Natural killer cell (primary cell): ENCODE results near the gene GLRX2. TPM values are rescaled to one million over a fixed set of nuclear protein-coding genes. Genes with fewer than 3 reads are reported as not detected.
"Not testable (repeated sequence)": the region's sequence is repeated elsewhere in the genome, so short reads cannot be mapped to it uniquely, and the experiment has no call there.

ENCODE experiments used
- ATAC-seq, 3 donors: fragments of 150-1000 bp in 2 of 3; fragments of 200-7000 bp in 1 of 3; cut with Tn5 transposase; 1 replicate in 1 of 3; 2 replicates in 2 of 3; pipeline ENCODE4 v1.10.0; 2021; ENCODE audit warnings: mild to moderate bottlenecking in 2 of 3, moderate library complexity in 2 of 3
- DNase-seq, 2 donors: peaks; one replicate each; pipeline versions ENCODE4 v3.0.0 to v3.0.0-alpha.2; 2013 to 2021; ENCODE audit warnings: mixed read lengths in 1 of 2
- H3K27ac ChIP-seq: one replicate; pipeline ENCODE4 v1.5.1; 2013; ENCODE audit warnings: mild to moderate bottlenecking, low read length
- H3K27me3 ChIP-seq: one replicate; pipeline ENCODE4 v1.6.1; 2013; ENCODE audit warnings: low read length; ENCODE audit not compliant: control insufficient read depth, insufficient read depth
- H3K36me3 ChIP-seq: one replicate; pipeline ENCODE4 v1.6.1; 2013; ENCODE audit warnings: low read length; ENCODE audit not compliant: control insufficient read depth, insufficient read depth
- H3K4me1 ChIP-seq: one replicate; pipeline ENCODE4 v1.6.1; 2013; ENCODE audit warnings: low read length; ENCODE audit not compliant: control insufficient read depth, insufficient read depth
- H3K4me3 ChIP-seq: one replicate; pipeline ENCODE4 v1.5.1; 2013; ENCODE audit warnings: low read length
- H3K9me3 ChIP-seq: one replicate; pipeline ENCODE4 v1.6.1; 2013; ENCODE audit warnings: low read length; ENCODE audit not compliant: control insufficient read depth, insufficient read depth
- H3K27ac Mint-ChIP-seq, 2 donors: one replicate each; pipeline ENCODE4 v1.8.0; 2022; ENCODE audit warnings: mild to moderate bottlenecking in 2 of 2, mixed read lengths in 2 of 2, moderate library complexity in 1 of 2
- H3K27me3 Mint-ChIP-seq, 2 donors: one replicate each; pipeline ENCODE4 v1.8.0; 2022; ENCODE audit warnings: low read depth in 2 of 2, mixed read lengths in 2 of 2
- H3K36me3 Mint-ChIP-seq: one replicate; pipeline ENCODE4 v1.8.0; 2022; ENCODE audit warnings: mixed read lengths
- H3K4me1 Mint-ChIP-seq, 2 donors: one replicate each; pipeline ENCODE4 v1.8.0; 2022; ENCODE audit warnings: mixed read lengths in 2 of 2
- H3K4me3 Mint-ChIP-seq: one replicate; pipeline ENCODE4 v1.8.0; 2022; ENCODE audit warnings: mild to moderate bottlenecking, moderate library complexity, mixed read lengths
- H3K9me3 Mint-ChIP-seq, 2 donors: one replicate each; pipeline ENCODE4 v1.8.0; 2022; ENCODE audit warnings: mixed read lengths in 2 of 2
- WGBS: methylation state at CpG from one replicate; pipeline ENCODE4 v1.1.7; 2013; ENCODE audit warnings: missing lambda C conversion rate; ENCODE audit not compliant: insufficient coverage; 5-methylcytosine and 5-hydroxymethylcytosine counted together
- intact Hi-C: fragments of 100-400 bp; cut with micrococcal nuclease; formaldehyde crosslinking; loops from one replicate; pipeline ENCODE4 v1.14.2; 2022
- total RNA-seq, 4 donors: library from RNA; stranded (reverse); fragments of 120-200 nt in 1 of 4; gene quantifications; one replicate each; pipeline versions ENCODE4 v1.2.3 to v1.2.4, GENCODE V29; 2013 to 2022
- TF ChIP-seq, protein P1 (sequence below): fragments of 200-600 bp; IDR thresholded peaks from one replicate; pipeline ENCODE4 v1.8.0; 2022; ENCODE audit warnings: antibody characterized with exemption

GLRX2 gene
- total RNA-seq, 3 donors from 2014 or later (not counting 1 experiment from before 2014, with no cell fraction given) = 7.7 to 11.3 (median 9.5) TPM

DNA sequence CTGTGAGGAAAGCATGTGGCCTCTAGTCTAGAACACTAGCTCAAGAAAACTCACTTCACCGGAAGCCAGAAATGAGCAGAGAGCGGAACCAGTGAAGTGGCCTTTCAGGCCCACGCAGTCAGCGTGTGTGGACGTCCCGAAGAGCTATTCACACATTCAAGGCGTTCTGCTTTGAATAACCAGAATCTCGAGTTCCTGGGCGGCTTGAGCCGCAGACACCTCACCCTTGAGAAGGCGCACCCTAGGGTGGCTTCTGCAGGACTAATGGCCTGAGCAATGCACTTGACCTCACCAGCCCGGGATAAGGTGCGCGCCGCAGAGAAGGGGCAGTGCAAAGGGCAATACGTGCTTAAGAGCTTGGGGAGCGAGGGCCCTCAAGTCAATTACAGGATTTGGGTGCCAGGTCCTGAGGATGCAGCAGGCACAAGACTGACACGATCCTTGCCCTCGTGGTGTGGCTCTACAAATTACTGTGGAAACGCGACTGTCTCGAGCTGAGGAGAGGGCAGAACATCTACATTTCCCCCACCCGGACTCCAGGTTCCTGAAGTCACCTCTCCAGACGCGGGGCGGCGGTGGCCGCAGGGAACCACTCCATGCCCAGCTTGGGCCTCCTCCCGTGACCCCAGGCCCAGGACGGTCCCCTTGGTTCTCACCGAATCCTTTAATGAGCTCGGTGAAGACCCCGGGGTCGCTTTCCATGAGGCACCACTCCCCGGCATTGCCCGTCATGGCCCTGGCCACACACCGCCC, 46.5 kb downstream of the GLRX2 start:
- peak overlapping the region; percentile 98 for H3K4me3 Mint-ChIP-seq
- H3K4me3 ChIP-seq = peak overlapping the region; percentile 99
- WGBS = under 1% methylated on average over 37 of the region's 37 CpGs

DNA sequence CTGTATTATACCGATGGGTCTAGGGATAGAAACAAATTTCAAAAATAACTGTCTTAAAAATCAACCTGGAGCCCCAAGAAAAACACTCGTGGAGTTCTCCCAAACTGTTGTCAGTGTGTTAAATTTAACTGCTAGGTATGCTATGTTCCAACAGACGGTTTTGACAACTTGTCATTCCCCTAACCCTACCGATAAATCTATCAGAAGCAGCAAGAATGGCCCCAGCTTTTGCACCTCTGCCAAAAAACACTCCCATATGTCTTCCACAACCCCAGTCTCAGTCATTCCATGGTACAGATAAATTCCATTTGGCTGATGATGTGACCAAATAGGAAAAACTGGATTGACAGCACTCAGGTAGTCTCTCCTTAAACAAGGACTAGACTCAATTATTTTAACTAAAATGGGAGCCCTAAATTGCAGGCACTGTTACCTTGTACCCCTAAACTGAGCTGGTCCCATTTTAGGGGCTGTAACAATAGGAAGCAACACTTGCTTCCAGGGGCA, 51.0 kb downstream of the GLRX2 start:
- H3K36me3 ChIP-seq = peaks cover 19% of the 10 kb centered on the region
- Mint-ChIP-seq H3K9me3 (no peaks in the 10 kb centered on the region), H3K27me3 (no peaks in the 10 kb centered on the region), H3K36me3 (no peaks in the 10 kb centered on the region), H3K27ac (peak overlapping the region in 1 of 2 donors; percentile 34), H3K4me1 (peaks cover 48 to 49% of the 10 kb centered on the region in 2 donors), H3K4me3 (no peak overlapping the region)
- 100% methylated on average over 3 of the region's 4 CpGs for WGBS
- no peak overlapping the region for H3K27ac ChIP-seq
- H3K9me3 ChIP-seq = no peaks in the 10 kb centered on the region
- peaks cover 14% of the 10 kb centered on the region for H3K4me1 ChIP-seq
- ATAC-seq (no peak), DNase-seq (no peak)
- H3K4me3 ChIP-seq = no peak overlapping the region
- intact Hi-C loops = no loop called here
- no peaks in the 10 kb centered on the region for H3K27me3 ChIP-seq
- TF ChIP-seq, protein P1, sequence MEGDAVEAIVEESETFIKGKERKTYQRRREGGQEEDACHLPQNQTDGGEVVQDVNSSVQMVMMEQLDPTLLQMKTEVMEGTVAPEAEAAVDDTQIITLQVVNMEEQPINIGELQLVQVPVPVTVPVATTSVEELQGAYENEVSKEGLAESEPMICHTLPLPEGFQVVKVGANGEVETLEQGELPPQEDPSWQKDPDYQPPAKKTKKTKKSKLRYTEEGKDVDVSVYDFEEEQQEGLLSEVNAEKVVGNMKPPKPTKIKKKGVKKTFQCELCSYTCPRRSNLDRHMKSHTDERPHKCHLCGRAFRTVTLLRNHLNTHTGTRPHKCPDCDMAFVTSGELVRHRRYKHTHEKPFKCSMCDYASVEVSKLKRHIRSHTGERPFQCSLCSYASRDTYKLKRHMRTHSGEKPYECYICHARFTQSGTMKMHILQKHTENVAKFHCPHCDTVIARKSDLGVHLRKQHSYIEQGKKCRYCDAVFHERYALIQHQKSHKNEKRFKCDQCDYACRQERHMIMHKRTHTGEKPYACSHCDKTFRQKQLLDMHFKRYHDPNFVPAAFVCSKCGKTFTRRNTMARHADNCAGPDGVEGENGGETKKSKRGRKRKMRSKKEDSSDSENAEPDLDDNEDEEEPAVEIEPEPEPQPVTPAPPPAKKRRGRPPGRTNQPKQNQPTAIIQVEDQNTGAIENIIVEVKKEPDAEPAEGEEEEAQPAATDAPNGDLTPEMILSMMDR = no peak

More for the DNA sequence above, 46.5 kb downstream of the GLRX2 start:
- ATAC-seq = peak; percentile 50 to 72 (median 61)
- Histone ChIP-seq H3K9me3 (no peaks in the 10 kb centered on the region), H3K27ac (peak overlapping the region; percentile 98), H3K4me1 (peaks cover 14% of the 10 kb centered on the region), H3K27me3 (no peaks in the 10 kb centered on the region), H3K36me3 (no peaks in the 10 kb centered on the region)
- H3K27ac Mint-ChIP-seq = peak overlapping the region; percentile 98
- no peaks in the 10 kb centered on the region for H3K27me3 Mint-ChIP-seq
- intact Hi-C loops = loop anchor here (1.0 to 2.0 kb wide), 4 partner anchors 46 to 453 kb away; partner anchors contain the start of genes CDC73 and GLRX2
- H3K9me3 Mint-ChIP-seq = no peaks in the 10 kb centered on the region
- no peaks in the 10 kb centered on the region for H3K36me3 Mint-ChIP-seq
- TF ChIP-seq, protein P1 = no peak
- peak; percentile 69 to 75 for DNase-seq
- H3K4me1 Mint-ChIP-seq = peaks cover 65 to 77% of the 10 kb centered on the region in 2 donors

DNA sequence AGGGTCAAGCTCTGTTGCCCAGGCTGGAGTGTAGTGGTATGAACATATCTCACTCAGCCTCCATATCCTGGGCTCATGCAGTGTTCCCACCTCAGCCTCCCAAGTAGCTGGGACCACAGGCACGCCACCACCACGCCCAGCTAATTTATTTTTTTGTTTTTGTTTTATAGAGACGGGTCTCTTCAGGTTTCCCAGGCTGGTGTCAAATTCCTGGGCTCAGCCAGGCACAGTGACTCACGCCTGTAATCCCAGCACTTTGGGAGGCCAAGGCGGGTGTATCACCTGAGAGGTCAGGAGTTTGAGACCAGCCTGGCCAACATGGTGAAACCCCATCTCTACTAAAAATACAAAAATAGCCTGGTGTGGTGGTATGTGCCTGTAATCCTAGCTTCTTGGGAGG, 56.3 kb downstream of the GLRX2 start:
- H3K9me3 Mint-ChIP-seq, H3K9me3 ChIP-seq, DNase-seq, H3K27ac ChIP-seq, H3K27me3 Mint-ChIP-seq, H3K36me3 Mint-ChIP-seq, H3K27ac Mint-ChIP-seq, intact Hi-C loops, ATAC-seq, H3K27me3 ChIP-seq, H3K4me3 ChIP-seq, H3K4me3 Mint-ChIP-seq, H3K4me1 ChIP-seq: not testable (repeated sequence)
- 97% methylated on average over 5 of the region's 5 CpGs for WGBS
- peaks cover 46% of the 10 kb centered on the region for H3K36me3 ChIP-seq
- H3K4me1 Mint-ChIP-seq = peaks cover 8 to 11% of the 10 kb centered on the region in 2 donors

Other genes with a start within 250 kb of the GLRX2 start
- 10 to 100 TPM; 44.3 to 53.9 (median 51.9) TPM for gene UCHL5, start 46.1 kb downstream of the GLRX2 start, total RNA-seq
- gene RO60, start 45.8 kb downstream of the GLRX2 start, total RNA-seq = 10 to 100 TPM; 74.3 to 95.5 (median 78.9) TPM
- gene CDC73, start 16.6 kb upstream of the GLRX2 start, total RNA-seq = 10 to 100 TPM; 73.2 to 86.0 (median 82.6) TPM
- not detected for gene B3GALT2, start 81.2 kb upstream of the GLRX2 start, total RNA-seq